ENCODE measurements around the gene BPIFB6. TPM values are rescaled to one million over a fixed set of nuclear protein-coding genes. Genes with fewer than 3 reads are reported as not detected.

The BPIFB6 gene
- total RNA-seq, 6 experiments from 2014 or later, result not detected

GRCh38 chr20:33061658-33062028, 30.2 kb downstream of the BPIFB6 start:
- DNase-seq, result no peak
- Mint-ChIP-seq H3K27ac (no peak overlapping the region), H3K4me1 (ENCODE audit: low read depth) (no peaks in the 10 kb centered on the region), H3K36me3 (ENCODE audit: low read depth) (no peaks in the 10 kb centered on the region), H3K4me3 (no peak overlapping the region), H3K27me3 (ENCODE audit: insufficient read depth) (peaks cover 33% of the 10 kb centered on the region), H3K9me3 (no peaks in the 10 kb centered on the region)
- no peak for TF ChIP-seq CTCF (IDR thresholded peaks at IDR 0.05)

- Mint-ChIP-seq H3K4me3 (no peak overlapping the region), H3K27ac (no peak overlapping the region), H3K27me3 (ENCODE audit: insufficient read depth) (peaks cover 37% of the 10 kb centered on the region), H3K36me3 (ENCODE audit: low read depth) (no peaks in the 10 kb centered on the region), H3K9me3 (no peaks in the 10 kb centered on the region), H3K4me1 (ENCODE audit: low read depth) (no peaks in the 10 kb centered on the region)
- DNase-seq, result no peak
- TF ChIP-seq CTCF (IDR thresholded peaks at IDR 0.05), result no peak
Observed at GRCh38 chr20:33062105-33062824, 30.8 kb downstream of the BPIFB6 start.

GRCh38 chr20:33062825-33063149, 31.3 kb downstream of the BPIFB6 start:
- no peak overlapping the region for H3K4me3 Mint-ChIP-seq
- DNase-seq, result no peak
- no peaks in the 10 kb centered on the region for H3K4me1 Mint-ChIP-seq (ENCODE audit: low read depth)
- H3K27me3 Mint-ChIP-seq (ENCODE audit: insufficient read depth), result peaks cover 35% of the 10 kb centered on the region
- TF ChIP-seq CTCF (IDR thresholded peaks at IDR 0.05), result no peak
- H3K9me3 Mint-ChIP-seq, result no peaks in the 10 kb centered on the region
- H3K36me3 Mint-ChIP-seq (ENCODE audit: low read depth), result no peaks in the 10 kb centered on the region
- no peak overlapping the region for H3K27ac Mint-ChIP-seq

GRCh38 chr20:33063271-33063670, 31.8 kb downstream of the BPIFB6 start:
- no peaks in the 10 kb centered on the region for H3K36me3 Mint-ChIP-seq (ENCODE audit: low read depth)
- no peaks in the 10 kb centered on the region for H3K4me1 Mint-ChIP-seq (ENCODE audit: low read depth)
- TF ChIP-seq CTCF (IDR thresholded peaks at IDR 0.05), result no peak
- H3K4me3 Mint-ChIP-seq, result no peak overlapping the region
- peaks cover 35% of the 10 kb centered on the region for H3K27me3 Mint-ChIP-seq (ENCODE audit: insufficient read depth)
- no peak overlapping the region for H3K27ac Mint-ChIP-seq
- no peak for DNase-seq
- no peaks in the 10 kb centered on the region for H3K9me3 Mint-ChIP-seq

- H3K4me3 Mint-ChIP-seq, result no peak overlapping the region
- no peak for DNase-seq
- H3K9me3 Mint-ChIP-seq, result no peaks in the 10 kb centered on the region
- no peaks in the 10 kb centered on the region for H3K36me3 Mint-ChIP-seq (ENCODE audit: low read depth)
- TF ChIP-seq CTCF (IDR thresholded peaks at IDR 0.05), result no peak
- no peak overlapping the region for H3K27ac Mint-ChIP-seq
- H3K4me1 Mint-ChIP-seq (ENCODE audit: low read depth), result no peaks in the 10 kb centered on the region
- peaks cover 42% of the 10 kb centered on the region for H3K27me3 Mint-ChIP-seq (ENCODE audit: insufficient read depth)
Observed at GRCh38 chr20:33064572-33065287, 33.3 kb downstream of the BPIFB6 start.
